ENCODE results near the gene SGSH.

The SGSH gene

GRCh38 chr17:80183581-80184422, 36.3 kb downstream of the SGSH start:
- DNase-seq (ENCODE audit: low read depth) = no peak

DNA sequence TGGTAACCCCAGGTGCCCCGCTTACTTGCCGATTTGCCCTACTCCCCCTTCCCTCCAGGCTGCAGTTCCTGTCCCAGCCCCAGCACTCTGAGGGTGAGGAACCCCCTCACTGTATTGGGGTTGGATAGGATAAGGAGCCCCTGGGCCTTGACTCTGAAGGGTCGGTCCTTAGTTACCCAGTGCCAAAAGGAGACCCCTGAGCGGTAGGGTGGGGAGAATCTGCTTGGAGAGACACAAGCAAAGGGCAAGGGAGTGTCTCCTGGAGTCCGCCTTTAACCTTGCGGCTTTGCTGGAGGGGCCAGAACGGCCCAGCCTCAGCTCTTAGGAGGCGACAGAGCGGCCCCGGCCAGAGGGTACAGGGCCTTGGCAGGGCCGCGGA, 37.3 kb downstream of the SGSH start:
- DNase-seq (ENCODE audit: low read depth) = no peak

DNA sequence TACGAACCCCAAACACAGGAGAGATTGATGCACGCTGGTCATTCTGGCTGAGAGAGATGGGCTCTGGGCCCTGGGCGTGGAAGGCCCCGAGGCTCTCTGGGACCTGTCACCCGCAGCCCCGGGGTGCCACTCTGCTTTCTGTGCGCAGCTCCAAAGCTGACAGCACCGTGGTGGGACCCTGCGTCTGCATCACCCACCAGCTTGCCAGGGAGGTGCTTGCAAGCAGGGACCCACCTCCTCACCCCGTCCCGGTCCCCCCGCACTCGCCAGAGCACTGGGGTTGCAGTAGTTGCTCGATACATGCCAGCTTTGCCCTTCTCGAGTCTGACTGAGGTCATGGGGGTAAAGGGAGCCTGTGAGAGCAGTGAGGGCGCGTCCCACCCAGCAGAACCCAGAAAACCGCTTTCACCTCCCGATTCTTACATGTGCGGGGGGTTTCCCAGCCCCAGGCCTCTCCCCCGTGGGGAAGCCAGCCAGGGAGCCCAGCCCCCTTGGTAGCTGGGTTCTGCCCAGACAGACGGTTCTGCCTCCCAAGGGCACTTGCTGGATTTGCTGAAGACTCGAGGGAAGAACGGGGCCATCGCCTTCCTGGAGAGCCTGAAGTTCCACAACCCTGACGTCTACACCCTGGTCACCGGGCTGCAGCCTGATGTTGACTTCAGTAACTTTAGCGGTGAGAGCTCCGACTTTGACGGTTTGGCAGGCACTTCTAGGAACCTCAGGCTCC, 37.9 kb downstream of the SGSH start:
- no peak for DNase-seq (ENCODE audit: low read depth)

- DNase-seq (ENCODE audit: low read depth) = no peak
Observed at GRCh38 chr17:80181431-80181830, 38.7 kb downstream of the SGSH start.

DNA sequence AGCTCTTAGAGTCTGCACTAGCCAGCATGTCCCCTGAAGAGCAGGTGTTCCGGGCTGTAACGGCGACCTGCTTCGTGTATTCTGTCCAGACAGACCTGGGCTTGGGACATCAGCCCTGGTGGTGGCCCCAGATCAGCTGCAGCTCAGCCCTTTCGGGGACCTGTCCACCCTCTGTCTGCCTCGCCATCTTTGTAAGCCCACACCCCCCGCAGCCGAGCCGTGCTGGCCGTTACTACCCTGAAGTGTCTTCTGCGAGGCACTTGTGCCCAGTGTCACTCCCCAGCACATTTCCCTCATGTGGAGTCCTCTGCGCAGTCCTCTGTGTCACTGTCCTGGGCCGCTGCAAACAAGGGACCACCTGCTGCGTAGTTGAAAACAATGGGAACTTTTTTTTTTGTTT, 39.9 kb downstream of the SGSH start:
- DNase-seq (ENCODE audit: low read depth) = no peak

DNA sequence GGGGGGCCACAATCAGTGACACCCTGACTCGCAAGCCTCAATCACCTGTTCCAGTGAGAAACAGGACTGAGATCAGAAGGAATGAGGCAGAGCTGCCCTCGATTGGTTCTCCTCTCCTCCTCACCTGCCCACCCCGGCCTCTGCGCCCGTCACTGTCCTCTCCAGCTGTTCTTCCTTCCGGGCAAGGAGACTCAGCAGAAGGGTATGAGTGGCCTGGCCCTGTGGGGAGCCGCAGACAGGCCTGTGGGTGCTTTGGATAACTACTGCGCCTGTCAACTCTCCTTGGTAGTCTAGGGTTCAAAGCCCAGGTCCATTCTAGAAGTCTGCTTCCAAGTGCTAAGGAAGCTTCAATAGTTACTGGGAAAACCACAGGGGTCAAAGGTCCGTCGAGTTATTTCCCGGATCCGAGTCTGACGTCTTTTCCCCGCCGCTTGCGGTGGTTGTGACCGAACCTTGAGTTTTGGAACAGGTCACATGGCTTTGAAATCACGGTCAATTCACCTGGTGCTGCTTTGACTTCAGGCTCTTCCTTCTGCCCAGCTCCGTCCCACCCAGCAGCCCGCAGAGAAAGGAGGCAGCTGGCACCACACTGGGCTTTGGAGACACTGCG, 42.0 kb downstream of the SGSH start:
- DNase-seq (ENCODE audit: low read depth) = no peak

DNA sequence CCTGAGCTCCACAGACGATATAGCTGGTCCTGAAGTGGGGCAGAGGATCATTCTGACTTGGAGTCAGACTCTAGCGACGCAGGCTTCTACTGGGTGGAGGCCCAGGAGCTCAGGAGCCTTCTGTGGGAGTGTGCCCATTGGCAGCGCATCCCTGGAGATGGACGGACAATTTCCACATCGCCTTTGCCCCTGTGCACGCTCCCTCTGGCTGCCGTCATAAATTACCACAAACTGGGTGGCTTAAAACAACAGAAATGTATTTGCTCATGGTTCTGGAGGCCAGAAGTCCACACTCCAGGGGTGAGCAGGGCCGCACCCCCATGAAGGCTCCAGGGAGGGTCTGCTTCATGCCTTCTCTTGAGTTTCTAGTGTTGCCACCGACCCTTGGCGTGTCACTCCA, 43.4 kb downstream of the SGSH start:
- DNase-seq (ENCODE audit: low read depth) = no peak

GRCh38 chr17:80173916-80174315, 46.2 kb downstream of the SGSH start:
- DNase-seq (ENCODE audit: low read depth) = no peak

DNA sequence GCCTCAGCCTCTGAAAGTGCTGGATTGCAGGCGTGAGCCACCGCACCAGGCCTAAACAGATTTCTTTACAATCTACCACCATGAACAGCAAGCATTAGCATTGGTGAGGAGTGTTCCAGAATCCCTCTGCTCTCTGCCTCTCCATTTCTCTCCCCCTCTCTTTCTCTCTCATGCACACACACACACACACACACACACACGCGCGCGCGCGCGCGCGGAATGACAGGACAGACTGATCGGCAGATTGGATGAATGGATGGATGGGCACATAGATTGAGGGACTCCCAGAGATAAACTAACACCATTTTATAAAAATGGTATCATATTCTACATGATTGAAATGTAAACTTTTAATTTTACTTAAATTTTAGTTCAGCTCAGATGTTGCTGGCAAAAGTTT, 47.0 kb downstream of the SGSH start:
- DNase-seq (ENCODE audit: low read depth) = no peak

- DNase-seq (ENCODE audit: low read depth) = no peak
Observed at GRCh38 chr17:80171681-80172080, 48.5 kb downstream of the SGSH start.

DNA sequence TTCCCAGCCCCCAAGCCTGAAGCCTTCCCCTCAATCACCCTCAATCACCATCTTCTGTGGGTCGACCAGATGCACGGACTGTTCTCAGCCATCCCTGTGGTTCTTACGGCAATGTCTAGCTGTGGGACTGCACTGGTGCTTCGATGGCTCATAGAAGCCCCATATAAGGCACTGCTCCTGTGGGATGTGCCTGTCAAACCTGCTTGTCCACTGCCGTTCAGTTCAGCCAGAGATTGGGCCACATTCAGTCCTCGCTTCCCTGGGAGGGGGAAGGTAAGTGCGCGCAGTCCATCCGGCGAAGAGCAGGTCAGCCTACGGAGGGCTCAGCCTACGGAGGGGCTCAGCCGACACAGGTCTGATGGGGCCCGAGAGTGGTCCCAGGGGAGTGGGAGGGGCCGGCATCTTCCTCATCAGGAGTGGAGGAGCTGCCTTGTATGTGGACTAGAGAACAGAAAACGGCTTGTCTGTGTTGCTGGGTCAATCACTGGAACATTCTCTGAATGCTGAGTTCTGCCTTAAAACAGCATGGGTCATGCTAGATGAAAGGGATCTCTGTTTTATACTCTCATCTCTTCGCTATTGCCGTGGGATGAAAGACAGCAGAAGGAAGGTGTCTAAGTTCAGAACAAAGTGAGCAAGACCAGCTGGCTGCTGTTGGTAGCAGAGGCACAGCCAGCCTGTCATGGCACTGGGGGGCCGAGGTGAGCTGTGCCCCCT, 50.2 kb downstream of the SGSH start, which contains the start of gene CARD14:
Gene CARD14, plus strand, starts transcription at position 247 of the 717 bp plus-strand sequence. CDS start 11,409 bp downstream, outside the sequence.
- DNase-seq (ENCODE audit: low read depth) = no peak

DNA sequence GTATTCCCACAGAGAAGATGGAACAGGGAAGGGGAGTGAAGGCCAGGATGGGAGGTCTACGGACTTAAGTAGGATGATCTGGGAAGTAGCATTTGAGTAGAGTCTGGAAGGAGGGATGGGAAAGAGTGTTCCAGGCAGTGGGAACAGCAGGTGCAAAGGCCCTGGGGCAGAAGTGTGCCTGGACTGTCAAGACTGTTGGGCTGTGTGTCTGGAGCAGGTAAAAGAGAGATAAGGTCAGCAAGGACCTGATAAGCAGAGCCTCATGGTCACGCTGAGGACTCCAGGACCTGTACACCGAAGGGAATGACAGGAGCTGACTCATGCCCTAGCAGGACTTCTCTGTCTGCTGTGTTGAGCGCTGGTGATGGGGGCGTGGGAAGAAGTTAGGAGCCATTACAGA, 51.0 kb downstream of the SGSH start:
- no peak for DNase-seq (ENCODE audit: low read depth)

GRCh38 chr17:80168371-80168770, 51.8 kb downstream of the SGSH start:
- DNase-seq (ENCODE audit: low read depth) = no peak

DNA sequence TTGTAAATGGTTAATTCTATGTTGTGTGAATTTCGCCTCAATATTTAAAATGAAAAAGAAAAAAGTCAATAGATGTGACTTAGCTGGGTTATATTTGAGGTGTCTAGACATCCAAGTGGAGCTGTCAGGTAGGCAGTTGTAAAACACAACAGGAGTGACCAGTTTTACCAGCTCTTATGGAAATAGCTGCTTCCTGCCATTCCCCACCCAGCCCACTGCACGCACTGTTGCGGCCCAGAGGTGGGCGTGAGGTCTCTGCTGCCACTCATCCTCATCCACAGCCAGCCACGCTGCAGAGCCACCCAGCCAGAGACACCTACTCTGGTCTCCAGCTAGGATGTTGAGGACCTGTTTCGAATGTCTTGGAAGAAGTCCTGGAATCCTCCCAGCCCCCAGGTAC, 53.7 kb downstream of the SGSH start:
- DNase-seq (ENCODE audit: low read depth) = no peak

DNA sequence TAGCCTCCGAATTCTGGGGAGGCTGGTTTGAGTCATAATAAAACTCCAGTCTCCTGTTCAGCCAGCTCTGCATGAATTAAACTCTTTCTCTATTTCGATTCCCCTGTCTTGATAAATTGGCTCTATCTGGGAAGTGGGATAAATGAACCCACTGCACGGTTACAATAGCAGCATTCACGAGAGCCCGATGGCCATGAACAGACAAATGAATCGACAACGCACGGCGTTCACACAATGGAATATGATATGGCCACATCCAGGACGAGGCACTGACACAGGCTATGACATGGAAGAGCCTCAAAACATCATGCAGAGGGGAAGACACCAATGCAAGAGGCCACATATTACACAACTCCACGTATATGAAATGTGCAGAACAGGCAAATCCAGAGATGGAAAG, 55.9 kb downstream of the SGSH start:
- DNase-seq (ENCODE audit: low read depth) = no peak

GRCh38 chr17:80163336-80163735, 56.8 kb downstream of the SGSH start:
- DNase-seq (ENCODE audit: low read depth) = no peak

- no peak for DNase-seq (ENCODE audit: low read depth)
Observed at GRCh38 chr17:80160536-80160935, 59.6 kb downstream of the SGSH start.

Data from T follicular helper cell (primary cell).